Measurements from ENCODE around the gene ERG28.

GRCh38 chr14:75609116-75609515 lies 51.6 kb downstream of the ERG28 start:
- TF ChIP-seq POLR2A (IDR thresholded peaks at IDR 0.05; ENCODE audit: low read length) (no peak), GATA1 (IDR thresholded peaks at IDR 0.05; ENCODE audit: low read depth, low read length) (no peak)
